Testis (tissue), 2 donors: ENCODE measurements around the gene IFT43.

Source experiments
- CTCF ChIP-seq, 3 experiments: fragments of 450-650 bp in 2 of 3; fragments of 200-600 bp in 1 of 3; sonication (generic) in 1 of 3; IDR thresholded peaks; one replicate each; pipeline ENCODE4 v1.5.1; 2016 to 2019; ENCODE audit warnings: antibody characterized with exemption in 3 of 3, mild to moderate bottlenecking in 2 of 3, moderate library complexity in 1 of 3
- POLR2A ChIP-seq: fragments of 450-650 bp; IDR thresholded peaks from one replicate; pipeline ENCODE4 v1.6.1; 2017; ENCODE audit warnings: antibody characterized with exemption, mild to moderate bottlenecking, moderate library complexity

DNA sequence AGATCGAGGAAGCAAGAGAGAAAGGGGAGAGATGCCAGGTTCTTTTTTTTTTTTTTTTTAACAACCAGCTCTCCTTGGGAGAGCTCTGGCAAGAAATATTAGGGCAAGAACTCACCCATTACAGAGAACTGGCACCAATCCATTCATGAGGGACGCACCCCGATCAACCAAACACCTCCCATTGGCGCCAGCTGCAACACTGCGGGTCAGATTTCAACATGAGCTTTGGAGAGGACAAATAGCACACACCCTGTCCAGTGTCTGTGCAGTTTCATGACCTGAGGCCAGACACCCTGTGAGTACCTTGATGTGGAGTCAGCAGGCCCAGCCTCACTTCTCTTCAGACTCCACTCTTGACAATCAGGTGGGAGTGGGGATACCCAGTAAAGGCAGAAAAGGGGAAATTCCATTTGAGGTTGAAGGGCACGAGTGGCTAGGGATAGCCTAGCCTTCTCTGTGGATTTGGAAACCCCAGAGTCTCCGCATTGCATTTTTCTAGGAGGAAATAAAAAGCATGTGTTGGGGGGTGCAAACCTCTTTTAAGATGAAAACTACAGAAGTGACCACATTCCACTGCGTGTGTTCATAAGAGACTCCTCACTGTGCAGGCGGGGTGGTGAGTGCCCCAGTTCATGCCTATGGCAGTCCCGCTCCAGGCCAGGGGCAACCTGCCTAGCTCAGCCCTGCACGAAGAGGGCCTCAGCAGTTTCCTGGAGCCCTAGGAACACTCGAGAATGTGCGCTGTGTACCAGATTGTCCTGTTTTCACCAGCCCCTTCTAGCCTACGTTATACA lies 123.7 kb downstream of the IFT43 start:
- TF ChIP-seq CTCF (IDR thresholded peaks at IDR 0.05) (no peak), POLR2A (no peak)
